Prostate gland (tissue), 2 donors: ENCODE data around the gene TMEM178B. TPM values are rescaled to one million over a fixed set of nuclear protein-coding genes. Genes with fewer than 3 reads are reported as not detected.

ENCODE experiments used
- DNase-seq: peaks from one replicate; pipeline ENCODE4 v3.0.0-alpha.2; 2019; ENCODE audit warnings: low spot score
- H3K27ac ChIP-seq, 2 donors: fragments of 200-600 bp; sonication (generic); 2 replicates each; pipeline ENCODE4 v1.5.1; 2017 to 2019
- H3K27me3 ChIP-seq: fragments of 200-600 bp; sonication (generic); replicated peaks from 2 replicates; pipeline ENCODE4 v1.5.1; 2019; ENCODE audit not compliant: insufficient read depth
- H3K36me3 ChIP-seq, 2 donors: fragments of 200-600 bp; sonication (generic); 1 replicate in 1 of 2; 2 replicates in 1 of 2; pipeline versions ENCODE4 v1.5.1 to v1.8.1; 2017 to 2019
- H3K4me1 ChIP-seq: fragments of 200-600 bp; sonication (generic); replicated peaks from 2 replicates; pipeline ENCODE4 v1.5.1; 2019
- H3K4me3 ChIP-seq, 2 donors: fragments of 200-600 bp; sonication (generic); 2 replicates each; pipeline ENCODE4 v1.5.1; 2017 to 2019
- H3K9me3 ChIP-seq: fragments of 200-600 bp; sonication (generic); 2 replicates; pipeline ENCODE4 v1.5.1; 2017
- POLR2A ChIP-seq: fragments of 450-650 bp; IDR thresholded peaks from one replicate; pipeline ENCODE4 v1.6.1; 2016; ENCODE audit warnings: antibody characterized with exemption, mild to moderate bottlenecking
- POLR2AphosphoS5 ChIP-seq: sonication (generic); formaldehyde crosslinking; IDR thresholded peaks from one replicate; pipeline ENCODE4 v1.6.1; 2017; ENCODE audit warnings: antibody characterized with exemption
- WGBS: methylation state at CpG from one replicate; pipeline ENCODE4 v1.1.5; 2018; 5-methylcytosine and 5-hydroxymethylcytosine counted together
- intact Hi-C: fragments of 100-400 bp; cut with DNase I; formaldehyde crosslinking; loops from one replicate; pipeline ENCODE4 v1.14.2; 2022
- total RNA-seq, 2 donors: library from RNA; depleted of rRNA; stranded (reverse); fragments of >200 nt; gene quantifications; one replicate each; pipeline ENCODE4 v1.1.0, GENCODE V29; 2016
- TF ChIP-seq, protein P1 (sequence below), 4 experiments: fragments of 200-600 bp in 2 of 4; fragments of 450-650 bp in 2 of 4; sonication (generic) in 2 of 4; IDR thresholded peaks; 1 replicate in 3 of 4; 2 replicates in 1 of 4; pipeline ENCODE4 v1.5.1; 2016 to 2019; ENCODE audit warnings: antibody characterized with exemption in 4 of 4, mild to moderate bottlenecking in 2 of 4, moderate library complexity in 2 of 4

Gene TMEM178B
- total RNA-seq, 2 donors from 2014 or later, result 3.4 to 5.2 TPM

DNA sequence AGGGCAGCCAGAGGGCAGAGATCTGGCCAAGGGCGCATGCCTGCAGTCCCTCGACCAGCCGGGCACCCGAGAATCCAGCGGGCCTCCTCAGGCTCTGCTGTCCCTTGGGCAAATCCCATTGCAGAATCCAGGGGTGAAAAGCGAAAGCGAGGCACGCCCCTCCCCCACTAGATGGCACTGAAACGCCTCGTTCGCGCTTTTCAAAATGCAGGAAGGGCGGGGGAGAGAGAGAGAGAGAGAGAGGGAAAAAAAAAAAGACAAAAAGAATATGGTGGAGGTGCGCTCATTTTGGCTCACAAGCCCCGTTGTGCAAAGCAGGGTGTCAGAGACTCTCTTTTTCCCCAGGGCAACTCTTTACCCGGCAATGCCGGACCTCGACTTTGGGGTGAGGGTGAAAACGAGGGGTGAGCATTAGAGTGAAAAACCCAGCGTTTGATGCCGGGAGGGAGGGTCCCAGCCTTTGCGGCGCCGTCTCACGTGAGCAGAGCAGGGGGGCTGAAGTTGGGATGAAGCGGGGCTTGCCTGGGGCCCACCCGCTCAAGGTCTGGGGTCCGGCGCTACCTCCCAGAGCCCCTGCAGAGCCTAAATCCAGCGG lies 2.5 kb upstream of the TMEM178B start:
- WGBS, result 1% methylated on average over 30 of the region's 30 CpGs
- no peaks in the 10 kb centered on the region for H3K4me1 ChIP-seq
- DNase-seq, result peak; percentile 39

DNA sequence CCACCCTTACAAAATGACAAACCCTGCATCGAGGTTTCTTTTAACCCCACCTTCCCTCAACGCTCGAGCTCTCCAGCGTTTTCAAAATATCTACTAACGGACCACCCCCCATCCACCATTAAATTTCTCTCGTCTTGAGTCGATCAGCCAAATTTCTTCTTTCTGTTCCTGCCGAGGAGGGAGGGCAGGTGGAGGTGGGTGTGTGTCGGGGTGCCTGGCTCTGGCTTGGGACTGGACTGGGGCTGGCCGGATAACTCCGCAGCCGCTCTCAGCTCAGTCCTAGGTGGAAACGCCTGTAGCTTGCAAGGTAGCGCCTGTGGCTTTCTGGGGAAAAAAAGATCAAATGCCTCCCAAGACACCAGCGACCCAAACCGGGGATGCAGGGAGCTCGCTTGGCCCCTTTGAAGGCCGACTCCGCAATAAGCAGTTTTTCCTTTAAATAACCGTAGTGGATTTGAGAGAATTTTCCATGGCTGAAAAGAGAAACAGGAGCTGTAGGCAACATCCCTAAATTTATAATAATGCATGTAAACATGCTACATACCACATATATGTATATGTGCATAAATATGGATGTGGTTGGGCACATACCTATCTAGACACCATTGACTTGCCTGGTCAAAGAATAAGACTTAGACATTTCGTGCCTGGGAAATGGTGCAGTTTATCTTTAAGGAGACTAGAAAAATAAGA lies 1.9 kb upstream of the TMEM178B start:
- Histone ChIP-seq H3K4me3 (peak overlapping the region; percentile 41 to 58), H3K9me3 (no peaks in the 10 kb centered on the region), H3K36me3 (no peaks in the 10 kb centered on the region), H3K27me3 (no peaks in the 10 kb centered on the region), H3K27ac (peak overlapping the region; percentile 56 to 68), H3K4me1 (no peaks in the 10 kb centered on the region)
- WGBS, result 1% methylated on average over 21 of the region's 21 CpGs
- DNase-seq, result no peak
- intact Hi-C loops, result loop anchor here (10.0 kb wide), 1 partner anchor 463 kb away; no protein-coding TSS in a partner anchor
- TF ChIP-seq POLR2A (no peak), POLR2AphosphoS5 (no peak)
- TF ChIP-seq, protein P1, sequence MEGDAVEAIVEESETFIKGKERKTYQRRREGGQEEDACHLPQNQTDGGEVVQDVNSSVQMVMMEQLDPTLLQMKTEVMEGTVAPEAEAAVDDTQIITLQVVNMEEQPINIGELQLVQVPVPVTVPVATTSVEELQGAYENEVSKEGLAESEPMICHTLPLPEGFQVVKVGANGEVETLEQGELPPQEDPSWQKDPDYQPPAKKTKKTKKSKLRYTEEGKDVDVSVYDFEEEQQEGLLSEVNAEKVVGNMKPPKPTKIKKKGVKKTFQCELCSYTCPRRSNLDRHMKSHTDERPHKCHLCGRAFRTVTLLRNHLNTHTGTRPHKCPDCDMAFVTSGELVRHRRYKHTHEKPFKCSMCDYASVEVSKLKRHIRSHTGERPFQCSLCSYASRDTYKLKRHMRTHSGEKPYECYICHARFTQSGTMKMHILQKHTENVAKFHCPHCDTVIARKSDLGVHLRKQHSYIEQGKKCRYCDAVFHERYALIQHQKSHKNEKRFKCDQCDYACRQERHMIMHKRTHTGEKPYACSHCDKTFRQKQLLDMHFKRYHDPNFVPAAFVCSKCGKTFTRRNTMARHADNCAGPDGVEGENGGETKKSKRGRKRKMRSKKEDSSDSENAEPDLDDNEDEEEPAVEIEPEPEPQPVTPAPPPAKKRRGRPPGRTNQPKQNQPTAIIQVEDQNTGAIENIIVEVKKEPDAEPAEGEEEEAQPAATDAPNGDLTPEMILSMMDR (IDR thresholded peaks at IDR 0.05), result peak in 1 of 4 experiments; percentile 5

More for the DNA sequence above, 2.5 kb upstream of the TMEM178B start:
- Histone ChIP-seq H3K9me3 (no peaks in the 10 kb centered on the region), H3K4me3 (peak overlapping the region; percentile 41 to 58), H3K27ac (peak overlapping the region; percentile 24 to 68), H3K36me3 (no peaks in the 10 kb centered on the region), H3K27me3 (no peaks in the 10 kb centered on the region)
- TF ChIP-seq POLR2A (no peak), POLR2AphosphoS5 (peak; percentile 34)
- TF ChIP-seq, protein P1 (IDR thresholded peaks at IDR 0.05), result peak in 3 of 4 experiments; percentile 28 to 46 (median 28)
- intact Hi-C loops, result loop anchor here (10.0 kb wide), 1 partner anchor 463 kb away; no protein-coding TSS in a partner anchor

DNA sequence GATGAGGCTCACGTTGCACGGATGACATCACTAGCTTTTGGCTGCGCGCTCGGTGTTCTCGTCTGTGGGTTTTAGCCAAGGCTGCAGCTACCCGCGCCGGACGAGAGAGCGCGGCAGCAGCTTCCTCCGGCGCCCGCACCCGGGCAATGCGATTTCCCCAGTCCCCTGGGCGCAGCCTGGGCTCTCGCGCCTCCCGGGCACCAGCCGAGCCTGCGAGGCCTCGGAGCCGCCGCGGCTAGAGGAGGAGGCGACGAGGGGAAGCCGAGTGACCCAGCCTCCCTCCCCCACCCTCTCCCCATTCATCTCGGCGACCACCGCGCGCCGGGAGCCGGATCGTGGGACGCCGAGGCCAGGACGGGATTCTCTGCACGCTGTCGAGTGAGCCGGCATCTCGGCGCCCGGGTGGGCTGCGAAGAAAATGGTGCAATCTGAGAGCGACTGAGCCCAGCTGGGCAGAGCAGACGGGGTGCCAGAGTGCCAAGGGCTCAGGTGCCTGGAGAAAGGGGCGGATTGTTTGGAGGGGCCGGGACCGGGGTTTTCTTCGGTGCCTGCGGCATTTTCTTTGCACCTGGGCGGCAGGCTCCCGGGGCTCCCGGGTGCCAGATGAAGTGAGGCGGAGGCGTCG lies 1.2 kb upstream of the TMEM178B start:
- H3K27me3 ChIP-seq, result no peaks in the 10 kb centered on the region
- no peaks in the 10 kb centered on the region for H3K9me3 ChIP-seq
- peak; percentile 79 for DNase-seq
- 0% methylated on average over 44 of the region's 61 CpGs for WGBS
- peak overlapping the region; percentile 56 to 68 for H3K27ac ChIP-seq
- H3K4me3 ChIP-seq, result peak overlapping the region; percentile 41 to 58
- no peaks in the 10 kb centered on the region for H3K4me1 ChIP-seq
- no peaks in the 10 kb centered on the region for H3K36me3 ChIP-seq
- intact Hi-C loops, result loop anchor here (10.0 kb wide), 1 partner anchor 462 kb away; no protein-coding TSS in a partner anchor
- TF ChIP-seq POLR2A (peak; percentile 24), POLR2AphosphoS5 (peak; percentile 60)
- TF ChIP-seq, protein P1 (IDR thresholded peaks at IDR 0.05), result no peak

DNA sequence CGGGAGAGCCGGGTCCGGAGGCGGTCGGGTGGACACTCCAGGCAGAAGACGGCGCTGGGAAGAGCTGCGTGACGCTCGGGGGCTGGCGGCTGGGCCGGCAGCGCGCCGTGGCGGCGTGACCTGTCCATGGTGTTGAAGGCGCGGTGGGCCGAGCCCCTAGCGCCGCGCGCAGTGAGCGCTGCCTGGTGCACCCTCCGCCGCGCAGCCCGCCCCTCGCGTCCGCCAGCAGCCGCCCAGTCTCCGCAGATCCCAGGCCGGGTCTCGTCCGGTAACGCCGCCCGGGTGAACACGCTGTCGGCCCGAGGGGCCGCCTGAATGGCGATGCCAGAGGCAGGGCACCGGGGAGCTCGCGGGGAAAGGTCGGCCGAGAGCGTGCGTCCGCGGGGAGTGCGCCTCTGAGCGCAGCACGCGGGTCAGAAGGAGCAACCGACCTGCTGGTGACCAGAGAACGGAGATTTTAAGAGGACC lies 657 bp upstream of the TMEM178B start:
- 2% methylated on average over 40 of the region's 60 CpGs for WGBS

More for the DNA sequence above, 657 bp upstream of the TMEM178B start:
- peak; percentile 21 for DNase-seq
- Histone ChIP-seq H3K4me3 (peak overlapping the region; percentile 41 to 58), H3K36me3 (no peaks in the 10 kb centered on the region), H3K4me1 (no peaks in the 10 kb centered on the region), H3K9me3 (no peaks in the 10 kb centered on the region), H3K27me3 (no peaks in the 10 kb centered on the region), H3K27ac (peak overlapping the region; percentile 65 to 68)
- TF ChIP-seq, protein P1 (IDR thresholded peaks at IDR 0.05), result no peak
- TF ChIP-seq POLR2AphosphoS5 (no peak), POLR2A (no peak)
- intact Hi-C loops, result loop anchor here (10.0 kb wide), 1 partner anchor 462 kb away; no protein-coding TSS in a partner anchor
